ENCODE data around the gene ODF2L. TPM values are rescaled to one million over a fixed set of nuclear protein-coding genes. Genes with fewer than 3 reads are reported as not detected.

ODF2L gene
- total and polyA plus RNA-seq, 2 experiments from 2014 or later: 32.4 to 58.9 TPM

GRCh38 chr1:86387916-86388627 is 8.1 kb downstream of the ODF2L start:
- H3K36me3 ChIP-seq (replicated peaks; ENCODE audit: insufficient read depth, low read depth): no peaks in the 10 kb centered on the region
- H3K9me2 ChIP-seq (replicated peaks; ENCODE audit: insufficient read depth): no peaks in the 10 kb centered on the region
- H3K4me1 ChIP-seq (ENCODE audit: insufficient read depth): no peaks in the 10 kb centered on the region
- H3K27me3 ChIP-seq: no peaks in the 10 kb centered on the region
- H3K79me2 ChIP-seq: peaks cover 61% of the 10 kb centered on the region
- no peaks in the 10 kb centered on the region for H3K9me3 ChIP-seq (ENCODE audit: low read depth)
- H3K27ac ChIP-seq: no peak overlapping the region
- no peak for DNase-seq (ENCODE audit: low spot score)
- no peak overlapping the region for H3K4me3 ChIP-seq
- no peak overlapping the region for H2AFZ ChIP-seq
- H3K4me2 ChIP-seq: no peak overlapping the region
- no peaks in the 10 kb centered on the region for H4K20me1 ChIP-seq (ENCODE audit: insufficient read depth, poor library complexity, severe bottlenecking)
- 86% methylated on average over 3 of the region's 3 CpGs for WGBS (ENCODE audit: low lambda C conversion rate, missing lambda C conversion rate)
- TF ChIP-seq CTCF (IDR thresholded peaks at IDR 0.05; ENCODE audit: poor library complexity) (no peak), EZH2phosphoT487 (IDR thresholded peaks at IDR 0.05; ENCODE audit: low read depth, severe bottlenecking, unreplicated experiment) (no peak), EZH2 (IDR thresholded peaks at IDR 0.05; ENCODE audit: borderline replicate concordance) (no peak)

- Histone ChIP-seq H3K27me3 (no peaks in the 10 kb centered on the region), H3K36me3 (replicated peaks; ENCODE audit: insufficient read depth, low read depth) (no peaks in the 10 kb centered on the region), H3K4me3 (no peak overlapping the region), H4K20me1 (ENCODE audit: insufficient read depth, poor library complexity, severe bottlenecking) (no peaks in the 10 kb centered on the region), H3K9me3 (ENCODE audit: low read depth) (no peaks in the 10 kb centered on the region), H2AFZ (no peak overlapping the region), H3K27ac (no peak overlapping the region), H3K9me2 (replicated peaks; ENCODE audit: insufficient read depth) (no peaks in the 10 kb centered on the region), H3K79me2 (peaks cover 12% of the 10 kb centered on the region), H3K4me2 (no peak overlapping the region), H3K4me1 (ENCODE audit: insufficient read depth) (no peaks in the 10 kb centered on the region)
- TF ChIP-seq EZH2phosphoT487 (IDR thresholded peaks at IDR 0.05; ENCODE audit: low read depth, severe bottlenecking, unreplicated experiment) (no peak), CTCF (IDR thresholded peaks at IDR 0.05; ENCODE audit: poor library complexity) (no peak), EZH2 (IDR thresholded peaks at IDR 0.05; ENCODE audit: borderline replicate concordance) (no peak)
- no peak for DNase-seq (ENCODE audit: low spot score)
- 98% methylated on average over 1 of the region's 1 CpG for WGBS (ENCODE audit: low lambda C conversion rate, missing lambda C conversion rate)
These were observed 13.2 kb downstream of the ODF2L start for GRCh38 chr1:86382878-86383277.

GRCh38 chr1:86381223-86381622 is 14.9 kb downstream of the ODF2L start:
- H3K27me3 ChIP-seq: no peaks in the 10 kb centered on the region
- 78% methylated on average over 4 of the region's 4 CpGs for WGBS (ENCODE audit: low lambda C conversion rate, missing lambda C conversion rate)
- TF ChIP-seq CTCF (IDR thresholded peaks at IDR 0.05; ENCODE audit: poor library complexity) (no peak), EZH2phosphoT487 (IDR thresholded peaks at IDR 0.05; ENCODE audit: low read depth, severe bottlenecking, unreplicated experiment) (no peak), EZH2 (IDR thresholded peaks at IDR 0.05; ENCODE audit: borderline replicate concordance) (no peak)
- no peaks in the 10 kb centered on the region for H4K20me1 ChIP-seq (ENCODE audit: insufficient read depth, poor library complexity, severe bottlenecking)
- H3K9me3 ChIP-seq (ENCODE audit: low read depth): no peaks in the 10 kb centered on the region
- no peaks in the 10 kb centered on the region for H3K36me3 ChIP-seq (replicated peaks; ENCODE audit: insufficient read depth, low read depth)
- H3K79me2 ChIP-seq: no peaks in the 10 kb centered on the region
- H2AFZ ChIP-seq: no peak overlapping the region
- no peak for DNase-seq (ENCODE audit: low spot score)
- no peak overlapping the region for H3K4me2 ChIP-seq
- no peaks in the 10 kb centered on the region for H3K4me1 ChIP-seq (ENCODE audit: insufficient read depth)
- no peaks in the 10 kb centered on the region for H3K9me2 ChIP-seq (replicated peaks; ENCODE audit: insufficient read depth)
- no peak overlapping the region for H3K27ac ChIP-seq
- no peak overlapping the region for H3K4me3 ChIP-seq
